Stimulated activated CD4-positive, alpha-beta T cell treated with anti-CD3 and anti-CD28 coated beads, Interleukin-12 subunit alpha, Interleukin-12 subunit beta, amount 100 ng/mL, for 48 hours (primary cell): ENCODE results near the gene SELENOT.
"Not testable (repeated sequence)": the region's sequence is repeated elsewhere in the genome, so short reads cannot be mapped to it uniquely, and the experiment has no call there.

Source experiments
- DNase-seq, 3 donors: peaks; one replicate each; pipeline ENCODE4 v3.0.0-alpha.2; 2020; ENCODE audit warnings: low read depth in 2 of 3, low spot score in 1 of 3

Gene SELENOT

GRCh38 chr3:150603153-150603979 is at the start of gene SELENOT:
Gene SELENOT, plus strand, starts transcription at chr3:150603321. Its CDS starts 42 bp downstream, at chr3:150603363.
- DNase-seq, result peak; percentile 81 to 92 (median 90)

GRCh38 chr3:150555859-150556436 is 47.2 kb upstream of the SELENOT start:
- no peak for DNase-seq

GRCh38 chr3:150556792-150557191 is 46.3 kb upstream of the SELENOT start:
- DNase-seq, result no peak

GRCh38 chr3:150557725-150558124 is 45.4 kb upstream of the SELENOT start:
- DNase-seq, result no peak

GRCh38 chr3:150564243-150564642 is 38.9 kb upstream of the SELENOT start:
- no peak for DNase-seq

GRCh38 chr3:150567328-150567727 is 35.8 kb upstream of the SELENOT start:
- no peak for DNase-seq

- DNase-seq, result no peak
Measured at GRCh38 chr3:150577855-150578254, 25.3 kb upstream of the SELENOT start.

GRCh38 chr3:150581174-150581573 is 21.9 kb upstream of the SELENOT start:
- no peak for DNase-seq

- no peak for DNase-seq
Measured at GRCh38 chr3:150582620-150583019, 20.5 kb upstream of the SELENOT start.

- no peak for DNase-seq
Measured at GRCh38 chr3:150583028-150583427, 20.1 kb upstream of the SELENOT start.

GRCh38 chr3:150588027-150588830 is 14.9 kb upstream of the SELENOT start:
- no peak for DNase-seq

GRCh38 chr3:150589759-150590158 is 13.4 kb upstream of the SELENOT start:
- DNase-seq, result no peak

- DNase-seq, result no peak
Measured at GRCh38 chr3:150594150-150594549, 9.0 kb upstream of the SELENOT start.

GRCh38 chr3:150597646-150598045 is 5.5 kb upstream of the SELENOT start:
- no peak for DNase-seq

- no peak for DNase-seq
Measured at GRCh38 chr3:150599611-150600297, 3.4 kb upstream of the SELENOT start.

- not testable (repeated sequence) for DNase-seq
Measured at GRCh38 chr3:150600647-150601530, 2.2 kb upstream of the SELENOT start.

GRCh38 chr3:150602426-150603152 is 532 bp upstream of the SELENOT start:
- no peak for DNase-seq

- DNase-seq, result peak in 1 of 3 donors; percentile 14
Measured at GRCh38 chr3:150603980-150604319, 829 bp downstream of the SELENOT start.

GRCh38 chr3:150605998-150606641 is 3.0 kb downstream of the SELENOT start:
- DNase-seq, result no peak
